HG03039 (cell line): ENCODE measurements around the gene MTERF1.
"Not testable (repeated sequence)": the region's sequence is repeated elsewhere in the genome, so short reads cannot be mapped to it uniquely, and the experiment has no call there.

ENCODE experiments used
- ATAC-seq: cut with Tn5 transposase; IDR thresholded peaks from one replicate; pipeline ENCODE4 v1.9.1; 2021; ENCODE audit warnings: mild to moderate bottlenecking, moderate library complexity; ENCODE audit not compliant: unreplicated experiment

Gene MTERF1

GRCh38 chr7:91880413-91881241, at the start of gene MTERF1:
Gene MTERF1 (minus strand): TSS chr7:91880702. CDS start chr7:91880083, 619 bp downstream.
- ATAC-seq, result peak; percentile 99

GRCh38 chr7:91929463-91929862, 49.0 kb upstream of the MTERF1 start:
- ATAC-seq, result no peak

GRCh38 chr7:91927912-91928311, 47.4 kb upstream of the MTERF1 start:
- ATAC-seq, result no peak

GRCh38 chr7:91922857-91923256, 42.4 kb upstream of the MTERF1 start:
- no peak for ATAC-seq

GRCh38 chr7:91918356-91918755, 37.9 kb upstream of the MTERF1 start:
- no peak for ATAC-seq

- ATAC-seq, result no peak
Observed at GRCh38 chr7:91916051-91916440, 35.5 kb upstream of the MTERF1 start.

GRCh38 chr7:91915401-91916050, 35.0 kb upstream of the MTERF1 start:
- no peak for ATAC-seq

- no peak for ATAC-seq
Observed at GRCh38 chr7:91913612-91914011, 33.1 kb upstream of the MTERF1 start.

- ATAC-seq, result no peak
Observed at GRCh38 chr7:91912494-91912893, 32.0 kb upstream of the MTERF1 start.

GRCh38 chr7:91911121-91911520, 30.6 kb upstream of the MTERF1 start:
- no peak for ATAC-seq

GRCh38 chr7:91910171-91910570, 29.7 kb upstream of the MTERF1 start:
- no peak for ATAC-seq

GRCh38 chr7:91899563-91899962, 19.1 kb upstream of the MTERF1 start:
- no peak for ATAC-seq

- ATAC-seq, result no peak
Observed at GRCh38 chr7:91898240-91898992, 17.9 kb upstream of the MTERF1 start.

- ATAC-seq, result no peak
Observed at GRCh38 chr7:91894781-91895480, 14.4 kb upstream of the MTERF1 start.

GRCh38 chr7:91893699-91894098, 13.2 kb upstream of the MTERF1 start:
- ATAC-seq, result not testable (repeated sequence)

- no peak for ATAC-seq
Observed at GRCh38 chr7:91892821-91893340, 12.4 kb upstream of the MTERF1 start.

- ATAC-seq, result no peak
Observed at GRCh38 chr7:91892099-91892705, 11.7 kb upstream of the MTERF1 start.

GRCh38 chr7:91888271-91889175, 8.0 kb upstream of the MTERF1 start:
- not testable (repeated sequence) for ATAC-seq
